Testis (tissue), 3 donors: Measurements from ENCODE around the gene PRKG2. TPM values are rescaled to one million over a fixed set of nuclear protein-coding genes. Genes with fewer than 3 reads are reported as not detected.
"Not testable (repeated sequence)": the region's sequence is repeated elsewhere in the genome, so short reads cannot be mapped to it uniquely, and the experiment has no call there.

ENCODE experiments used
- DNase-seq: peaks from one replicate; pipeline ENCODE4 v3.0.0-alpha.2; 2019
- H3K27ac ChIP-seq, 2 donors: fragments of 200-600 bp; sonication (generic); one replicate each; pipeline ENCODE4 v1.5.1; 2019
- H3K27me3 ChIP-seq: fragments of 200-600 bp; sonication (generic); one replicate; pipeline ENCODE4 v1.5.1; 2019
- H3K36me3 ChIP-seq: fragments of 200-600 bp; sonication (generic); one replicate; pipeline ENCODE4 v1.5.1; 2017; ENCODE audit warnings: low read depth; ENCODE audit errors: missing control alignments
- H3K4me1 ChIP-seq: fragments of 200-600 bp; sonication (generic); one replicate; pipeline ENCODE4 v1.5.1; 2019
- H3K4me3 ChIP-seq, 2 donors: fragments of 200-600 bp; sonication (generic); one replicate each; pipeline ENCODE4 v1.5.1; 2017 to 2019
- H3K9me3 ChIP-seq: fragments of 200-600 bp; sonication (generic); one replicate; pipeline ENCODE4 v1.5.1; 2017
- POLR2A ChIP-seq: fragments of 450-650 bp; IDR thresholded peaks from one replicate; pipeline ENCODE4 v1.6.1; 2017; ENCODE audit warnings: antibody characterized with exemption, mild to moderate bottlenecking, moderate library complexity
- WGBS, 2 donors: methylation state at CpG; one replicate each; pipeline ENCODE4 v1.1.5; 2018; 5-methylcytosine and 5-hydroxymethylcytosine counted together
- intact Hi-C: fragments of 100-400 bp; cut with DNase I; formaldehyde crosslinking; loops from one replicate; pipeline ENCODE4 v1.15.1; 2023; ENCODE audit warnings: low total_unique reads
- polyA plus RNA-seq: library from polyadenylated mRNA; stranded (reverse); fragments of 350-450 nt; fragmentation: Illumina TruSeq; extraction: RNeasy Lipid Tissue Mini Kit (QIAGEN cat#74804); gene quantifications from one replicate; pipeline ENCODE4 v1.2.3, GENCODE V29; 2014; ENCODE audit warnings: low read depth, low replicate concordance; ENCODE audit not compliant: insufficient read depth
- total RNA-seq, 2 donors: library from RNA; depleted of rRNA; stranded (reverse); fragments of >200 nt; gene quantifications; one replicate each; pipeline ENCODE4 v1.2.3, GENCODE V29; 2016
- TF ChIP-seq, protein P1 (sequence below), 3 experiments: fragments of 450-650 bp in 2 of 3; fragments of 200-600 bp in 1 of 3; sonication (generic) in 1 of 3; IDR thresholded peaks; one replicate each; pipeline ENCODE4 v1.5.1; 2016 to 2019; ENCODE audit warnings: antibody characterized with exemption in 3 of 3, mild to moderate bottlenecking in 2 of 3, moderate library complexity in 1 of 3

PRKG2 gene
- total and polyA plus RNA-seq, 3 donors from 2014 or later: 1.3 to 2.4 (median 1.7) TPM

DNA sequence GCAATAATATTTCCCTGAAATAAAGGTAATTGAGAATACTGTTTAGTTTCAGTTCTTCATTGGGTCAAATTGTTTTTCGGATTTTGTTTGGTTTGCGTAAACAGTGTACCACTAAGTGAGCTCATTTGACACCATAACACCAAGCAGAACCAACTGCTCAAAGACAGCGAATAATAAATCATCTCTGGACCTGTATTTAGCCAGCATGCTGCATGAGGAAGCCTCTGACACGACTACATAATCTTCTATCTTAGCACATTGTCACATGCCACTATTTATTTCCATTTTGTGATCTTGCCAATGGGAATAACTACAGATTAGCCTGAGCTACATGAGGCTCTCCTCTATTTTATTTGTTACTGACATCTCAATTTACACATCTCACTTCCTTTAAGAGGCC lies 12.1 kb upstream of the PRKG2 start:
- 62 to 80% methylated on average over 4 of the region's 4 CpGs for WGBS, 2 donors
- H3K9me3 ChIP-seq: no peaks in the 10 kb centered on the region
- no peaks in the 10 kb centered on the region for H3K4me1 ChIP-seq
- no peak overlapping the region for H3K27ac ChIP-seq
- DNase-seq: no peak
- intact Hi-C loops: no loop called here
- no peak overlapping the region for H3K4me3 ChIP-seq
- H3K36me3 ChIP-seq: no peaks in the 10 kb centered on the region
- no peaks in the 10 kb centered on the region for H3K27me3 ChIP-seq
- TF ChIP-seq, protein P1, sequence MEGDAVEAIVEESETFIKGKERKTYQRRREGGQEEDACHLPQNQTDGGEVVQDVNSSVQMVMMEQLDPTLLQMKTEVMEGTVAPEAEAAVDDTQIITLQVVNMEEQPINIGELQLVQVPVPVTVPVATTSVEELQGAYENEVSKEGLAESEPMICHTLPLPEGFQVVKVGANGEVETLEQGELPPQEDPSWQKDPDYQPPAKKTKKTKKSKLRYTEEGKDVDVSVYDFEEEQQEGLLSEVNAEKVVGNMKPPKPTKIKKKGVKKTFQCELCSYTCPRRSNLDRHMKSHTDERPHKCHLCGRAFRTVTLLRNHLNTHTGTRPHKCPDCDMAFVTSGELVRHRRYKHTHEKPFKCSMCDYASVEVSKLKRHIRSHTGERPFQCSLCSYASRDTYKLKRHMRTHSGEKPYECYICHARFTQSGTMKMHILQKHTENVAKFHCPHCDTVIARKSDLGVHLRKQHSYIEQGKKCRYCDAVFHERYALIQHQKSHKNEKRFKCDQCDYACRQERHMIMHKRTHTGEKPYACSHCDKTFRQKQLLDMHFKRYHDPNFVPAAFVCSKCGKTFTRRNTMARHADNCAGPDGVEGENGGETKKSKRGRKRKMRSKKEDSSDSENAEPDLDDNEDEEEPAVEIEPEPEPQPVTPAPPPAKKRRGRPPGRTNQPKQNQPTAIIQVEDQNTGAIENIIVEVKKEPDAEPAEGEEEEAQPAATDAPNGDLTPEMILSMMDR (IDR thresholded peaks at IDR 0.05): no peak
- no peak for TF ChIP-seq POLR2A

DNA sequence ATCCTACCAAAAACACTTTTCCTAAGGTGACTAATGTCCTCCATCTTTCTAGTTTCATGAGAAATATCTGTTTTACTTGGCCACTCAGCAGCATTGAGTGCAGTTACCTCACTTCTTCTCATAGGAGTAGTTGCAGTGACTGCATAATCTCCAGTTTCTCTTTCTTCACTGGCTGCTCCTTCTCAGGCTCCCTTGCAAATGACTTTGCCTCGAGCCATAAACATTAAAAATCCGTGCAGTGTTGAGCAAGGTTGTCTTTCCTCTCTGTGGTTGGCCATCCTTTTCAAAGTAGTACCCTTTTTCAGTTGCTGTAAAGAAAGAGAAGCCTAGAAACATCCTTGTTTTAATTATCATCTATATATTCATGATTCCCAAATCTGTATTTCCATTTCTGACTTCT lies 10.2 kb upstream of the PRKG2 start:
- Histone ChIP-seq H3K4me1 (no peaks in the 10 kb centered on the region), H3K36me3 (no peaks in the 10 kb centered on the region), H3K27ac (no peak overlapping the region), H3K4me3 (no peak overlapping the region), H3K27me3 (no peaks in the 10 kb centered on the region), H3K9me3 (no peaks in the 10 kb centered on the region)
- TF ChIP-seq, protein P1 (IDR thresholded peaks at IDR 0.05): no peak
- no peak for TF ChIP-seq POLR2A
- 74 to 90% methylated on average over 2 of the region's 2 CpGs for WGBS, 2 donors
- intact Hi-C loops: no loop called here
- no peak for DNase-seq

DNA sequence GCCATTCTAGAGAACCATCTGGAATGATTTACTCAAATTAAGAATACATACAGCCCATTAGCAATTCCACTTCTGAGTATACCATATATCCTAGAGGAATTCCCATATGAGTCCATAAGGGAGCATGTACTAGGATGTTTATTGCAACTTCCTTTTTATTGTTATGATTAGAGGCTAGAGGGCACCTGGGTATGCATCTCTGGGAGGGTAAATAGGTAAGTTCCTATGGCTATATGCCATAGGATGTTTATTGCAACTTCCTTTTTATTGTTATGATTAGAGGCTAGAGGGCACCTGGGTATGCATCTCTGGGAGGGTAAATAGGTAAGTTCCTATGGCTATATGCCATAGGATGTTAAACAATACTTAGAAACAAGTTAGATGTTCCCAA lies 7.1 kb upstream of the PRKG2 start:
- DNase-seq, H3K27ac ChIP-seq, H3K9me3 ChIP-seq, H3K36me3 ChIP-seq, intact Hi-C loops, H3K27me3 ChIP-seq, H3K4me3 ChIP-seq, H3K4me1 ChIP-seq: not testable (repeated sequence)

DNA sequence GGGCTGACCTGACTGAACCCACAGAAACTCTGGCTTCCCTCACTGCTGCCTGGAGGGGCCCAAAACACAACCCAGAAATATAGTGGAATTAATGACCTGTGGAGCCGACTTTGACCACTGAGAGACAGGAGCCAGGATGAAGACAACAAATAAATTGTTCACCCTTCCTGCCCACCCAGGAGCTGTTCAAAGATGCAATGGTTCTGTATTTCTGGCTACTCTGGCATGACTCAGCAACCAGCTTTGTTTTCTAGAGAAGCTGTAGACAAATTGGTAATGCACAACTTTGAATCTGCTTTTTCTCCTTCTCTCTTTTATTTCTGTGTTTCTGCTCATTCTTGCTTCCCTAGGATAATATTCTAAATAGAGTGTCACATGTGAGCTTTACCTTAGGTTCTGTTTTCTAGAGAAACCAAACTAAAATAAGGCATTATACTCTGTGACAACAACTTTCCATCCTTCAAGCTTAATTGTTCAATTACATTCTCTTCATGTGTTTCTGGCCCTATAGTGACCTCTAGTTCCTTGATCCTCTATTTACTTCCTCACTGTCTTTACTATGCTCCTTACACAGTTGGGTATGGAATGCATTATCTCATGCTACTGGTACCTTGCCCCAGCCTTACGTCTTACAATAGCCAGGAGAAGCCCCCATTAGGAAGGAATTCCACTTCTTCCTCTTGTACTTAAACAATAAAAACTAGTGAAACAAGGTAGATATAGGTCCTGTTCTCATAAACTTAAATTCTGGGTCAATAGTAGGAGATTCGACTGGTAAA lies 6.5 kb upstream of the PRKG2 start:
- no peak for TF ChIP-seq POLR2A
- TF ChIP-seq, protein P1 (IDR thresholded peaks at IDR 0.05): no peak

DNA sequence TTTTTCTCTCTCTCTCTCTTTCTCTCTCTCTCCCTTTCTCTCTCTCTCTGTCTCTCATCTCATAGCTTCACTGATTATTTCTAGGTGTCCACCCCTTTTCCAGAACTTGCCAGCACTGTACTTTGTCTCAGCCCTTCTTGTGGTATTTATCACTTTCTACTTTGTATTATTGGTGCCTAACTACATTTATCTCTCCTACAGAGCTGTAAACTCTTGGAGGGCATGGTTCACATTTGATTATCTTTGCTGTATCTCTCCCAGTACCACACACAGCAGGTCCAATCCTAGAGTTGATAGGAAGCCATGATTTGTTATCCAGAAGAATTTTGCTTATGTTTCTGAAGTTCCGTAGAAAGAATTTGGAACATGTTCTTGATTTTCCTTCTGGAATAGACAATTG lies 5.2 kb upstream of the PRKG2 start:
- H3K9me3 ChIP-seq: no peaks in the 10 kb centered on the region
- H3K27ac ChIP-seq: no peak overlapping the region
- no peaks in the 10 kb centered on the region for H3K4me1 ChIP-seq
- no peak overlapping the region for H3K4me3 ChIP-seq
- DNase-seq: no peak
- no peaks in the 10 kb centered on the region for H3K27me3 ChIP-seq
- intact Hi-C loops: no loop called here
- no peak for TF ChIP-seq POLR2A
- TF ChIP-seq, protein P1 (IDR thresholded peaks at IDR 0.05): no peak
- H3K36me3 ChIP-seq: no peaks in the 10 kb centered on the region
- WGBS, 2 donors: 91 to 95% methylated on average over 1 of the region's 1 CpG

More for the DNA sequence above, 6.5 kb upstream of the PRKG2 start:
- Histone ChIP-seq H3K36me3 (no peaks in the 10 kb centered on the region), H3K27ac (no peak overlapping the region), H3K4me1 (no peaks in the 10 kb centered on the region), H3K9me3 (no peaks in the 10 kb centered on the region), H3K27me3 (no peaks in the 10 kb centered on the region), H3K4me3 (no peak overlapping the region)
- intact Hi-C loops: no loop called here
- 85 to 88% methylated on average over 3 of the region's 3 CpGs for WGBS, 2 donors
- DNase-seq: no peak
